T-helper 1 cell treated with Interleukin-12 subunit alpha and Interleukin-12 subunit beta and Interleukin-4 antibody, amounts not matched to agents 30 ng/mL and 1 ng/mL, for 36 hours (primary cell): ENCODE measurements around the gene NRXN2. TPM values are rescaled to one million over a fixed set of nuclear protein-coding genes. Genes with fewer than 3 reads are reported as not detected.
"Not testable (repeated sequence)": the region's sequence is repeated elsewhere in the genome, so short reads cannot be mapped to it uniquely, and the experiment has no call there.

Experiments
- intact Hi-C: fragments of 100-400 bp; cut with micrococcal nuclease; formaldehyde crosslinking; loops from one replicate; pipeline ENCODE4 v1.15.1; 2024
- total RNA-seq: library from RNA; stranded (reverse); gene quantifications from 2 replicates; pipeline ENCODE4 v1.2.3, GENCODE V29; 2022

The NRXN2 gene
- total RNA-seq, 1 donor from 2014 or later: 1.3 TPM

DNA sequence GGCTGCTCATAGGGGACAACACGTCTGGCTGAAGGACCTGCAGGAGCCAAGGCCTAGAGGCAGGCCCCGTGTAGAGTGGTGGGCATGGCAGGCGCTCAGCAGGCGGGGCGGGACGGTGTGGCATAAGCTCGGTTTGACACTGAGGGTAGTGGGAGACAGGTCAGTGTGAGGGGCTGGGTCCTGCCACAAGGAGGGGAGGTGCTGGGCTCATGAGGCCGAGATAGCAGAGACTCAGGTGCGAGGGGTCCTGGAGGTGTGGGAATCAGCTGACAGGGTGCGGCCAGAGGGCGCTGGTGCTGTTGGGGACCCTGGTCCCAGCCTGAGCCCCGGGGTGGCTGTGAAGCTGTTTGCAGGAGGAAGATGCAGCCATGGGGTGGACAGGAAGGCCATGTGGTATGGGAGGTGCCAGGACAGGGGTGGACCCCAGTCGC is 125.3 kb downstream of the NRXN2 start:
- intact Hi-C loops: no loop called here

- intact Hi-C loops: not testable (repeated sequence)
Observed at GRCh38 chr11:64595922-64596321, 127.1 kb downstream of the NRXN2 start.

- intact Hi-C loops: no loop called here
Observed at GRCh38 chr11:64594159-64594939, 128.6 kb downstream of the NRXN2 start.

GRCh38 chr11:64593156-64594105 is 129.6 kb downstream of the NRXN2 start:
- intact Hi-C loops: no loop called here

GRCh38 chr11:64592656-64593055 is 130.3 kb downstream of the NRXN2 start:
- intact Hi-C loops: no loop called here

- intact Hi-C loops: no loop called here
Observed at GRCh38 chr11:64592234-64592615, 130.8 kb downstream of the NRXN2 start.

GRCh38 chr11:64591257-64592233 is 131.5 kb downstream of the NRXN2 start:
- intact Hi-C loops: no loop called here

- intact Hi-C loops: no loop called here
Observed at GRCh38 chr11:64590763-64591221, 132.2 kb downstream of the NRXN2 start, which contains the start of gene SLC22A12. TSS of gene SLC22A12 (plus strand) at chr11:64591220. CDS start at chr11:64591557, 337 bp downstream.

- intact Hi-C loops: no loop called here
Observed at GRCh38 chr11:64588701-64589100, 134.3 kb downstream of the NRXN2 start.

GRCh38 chr11:64586366-64586765 is 136.6 kb downstream of the NRXN2 start:
- intact Hi-C loops: no loop called here

GRCh38 chr11:64585150-64585549 is 137.8 kb downstream of the NRXN2 start:
- intact Hi-C loops: no loop called here

DNA sequence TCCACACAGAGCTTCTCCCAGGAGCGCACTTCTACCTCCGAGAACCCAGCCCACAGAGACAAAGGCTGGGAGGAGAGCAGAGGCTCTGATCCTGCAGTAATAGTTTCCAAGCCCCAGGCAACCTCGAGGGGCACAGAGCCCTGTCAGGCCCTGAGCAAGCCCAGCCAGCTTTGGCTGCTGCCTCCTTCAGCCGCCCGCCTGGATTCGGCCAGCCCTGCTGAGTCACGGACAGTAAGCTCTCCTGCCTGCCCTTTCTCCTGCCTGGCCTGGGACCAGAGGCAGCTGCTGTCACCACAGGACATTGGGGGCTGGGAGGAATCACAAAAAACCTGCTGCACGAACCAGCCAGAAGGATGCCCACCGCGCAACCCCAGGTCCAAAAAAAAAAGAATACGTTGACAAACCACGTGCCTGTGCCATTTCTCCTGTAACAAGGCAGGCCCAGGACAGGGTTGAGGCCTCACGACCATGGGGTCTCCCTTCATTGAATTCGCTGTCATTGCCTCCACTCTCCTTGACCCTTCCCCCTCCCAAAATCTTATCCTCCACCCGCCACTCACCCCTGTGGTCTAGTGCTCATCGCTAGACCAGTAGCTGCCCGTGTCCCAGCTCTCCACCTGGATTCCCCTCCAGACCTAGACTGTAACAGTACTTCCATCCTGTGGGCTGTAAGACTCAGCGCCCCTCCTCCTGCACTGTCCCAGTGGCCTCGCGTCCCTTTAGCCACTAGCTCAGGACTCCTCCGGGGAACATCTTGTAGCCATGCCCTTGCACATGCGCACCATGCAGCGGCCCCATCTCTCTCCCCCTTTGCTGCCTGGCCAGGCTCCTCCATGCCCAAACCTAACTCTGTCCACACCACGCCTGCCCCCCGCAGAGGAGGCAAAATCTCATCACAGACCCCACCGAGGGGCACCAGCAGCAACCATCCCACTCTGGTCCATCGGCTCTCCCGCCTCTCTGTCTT is 139.4 kb downstream of the NRXN2 start:
- intact Hi-C loops: no loop called here

DNA sequence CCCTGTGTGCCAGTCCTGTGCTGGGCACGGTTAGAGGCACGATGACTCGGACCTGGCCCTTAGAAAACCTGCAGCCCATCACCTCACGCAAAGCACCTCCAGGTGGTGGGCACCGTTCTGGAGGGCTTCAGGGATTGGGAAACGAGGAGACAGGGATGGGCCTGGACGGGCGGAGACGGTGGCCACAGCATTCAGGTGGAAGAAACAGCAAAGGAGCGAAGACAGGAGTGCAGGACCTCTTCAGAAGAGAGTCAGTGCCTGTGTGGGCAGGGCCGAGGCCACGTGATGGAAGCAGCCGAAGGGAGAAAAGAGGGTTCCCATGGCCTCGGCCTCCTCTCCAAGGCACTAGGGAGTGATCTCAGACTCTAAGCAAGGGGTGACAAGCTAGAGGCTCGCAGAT is 140.1 kb downstream of the NRXN2 start:
- intact Hi-C loops: no loop called here

DNA sequence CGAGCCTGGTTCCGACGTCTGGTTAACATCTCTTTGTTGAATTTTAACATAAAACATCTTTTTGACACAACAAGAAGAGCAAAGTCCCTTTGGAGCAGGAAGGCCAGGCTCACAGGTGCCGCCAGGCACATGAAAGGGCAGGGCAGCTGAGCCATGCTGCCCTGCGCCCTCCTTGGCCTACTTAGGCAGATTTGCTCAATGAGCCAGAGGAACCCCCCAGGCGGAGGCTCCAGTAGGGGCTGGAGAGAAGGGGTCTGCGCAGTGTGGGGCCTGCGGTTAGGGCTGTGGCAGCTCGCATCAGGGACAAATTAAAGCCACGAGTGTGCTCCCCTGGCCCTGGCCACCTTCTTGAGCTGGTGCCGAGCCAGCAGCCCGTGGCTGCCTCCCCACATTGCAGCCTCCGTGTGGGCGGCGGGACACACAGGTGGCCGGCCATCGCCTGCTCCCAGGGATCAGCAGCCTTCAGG is 141.9 kb downstream of the NRXN2 start:
- intact Hi-C loops: no loop called here

GRCh38 chr11:64580412-64580811 is 142.6 kb downstream of the NRXN2 start:
- intact Hi-C loops: no loop called here

DNA sequence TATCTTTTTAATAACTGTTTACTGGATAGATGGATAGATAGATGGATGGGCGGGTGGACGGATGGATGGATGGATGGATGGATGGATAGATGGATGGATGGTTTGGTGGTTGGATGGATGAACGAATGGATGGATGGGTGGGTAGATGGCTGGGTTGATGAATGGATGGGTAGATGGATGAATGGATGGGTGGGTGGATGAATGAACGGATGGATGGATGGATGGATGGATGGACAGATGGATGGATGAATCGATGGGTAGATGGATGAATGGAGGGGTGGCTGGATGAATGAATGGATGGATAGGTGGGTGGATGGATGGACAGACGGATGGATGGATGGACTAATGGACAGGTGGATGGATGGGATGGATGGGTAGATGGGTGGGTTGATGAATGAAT is 145.8 kb downstream of the NRXN2 start:
- intact Hi-C loops: no loop called here

GRCh38 chr11:64572143-64572542 is 150.9 kb downstream of the NRXN2 start:
- intact Hi-C loops: no loop called here

DNA sequence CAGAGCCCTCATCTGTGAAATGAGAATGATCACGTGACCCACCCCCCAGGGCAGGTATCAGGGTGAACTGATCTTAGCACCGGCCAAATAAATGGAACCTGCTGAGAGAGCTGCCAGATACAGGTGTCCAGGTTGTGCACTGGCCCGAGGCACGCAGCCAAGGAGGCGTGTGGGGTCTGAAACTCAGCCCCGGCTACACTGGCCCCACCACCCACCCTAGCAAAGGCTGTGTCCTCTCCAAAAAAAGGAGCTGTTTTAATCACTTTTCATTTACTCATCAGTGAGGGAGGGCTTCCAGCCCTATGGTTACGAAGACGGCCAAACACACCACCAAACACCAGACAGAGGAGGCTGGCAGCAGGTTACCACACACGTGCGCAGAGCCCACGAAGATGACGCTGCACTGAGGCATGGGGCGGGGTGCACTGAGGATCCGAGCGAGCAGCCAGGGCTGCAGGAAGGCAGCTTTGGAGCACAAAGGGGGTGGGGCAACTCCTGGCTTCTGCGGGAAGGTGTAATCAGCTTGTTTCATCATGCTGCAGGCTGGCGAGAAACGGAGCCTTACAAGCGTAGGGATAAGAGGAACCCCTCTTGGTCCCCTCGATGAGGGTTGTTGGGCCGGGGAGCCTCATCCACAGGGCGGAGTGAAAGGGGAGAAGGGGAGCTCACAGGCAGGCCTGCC is 151.4 kb downstream of the NRXN2 start:
- intact Hi-C loops: no loop called here

DNA sequence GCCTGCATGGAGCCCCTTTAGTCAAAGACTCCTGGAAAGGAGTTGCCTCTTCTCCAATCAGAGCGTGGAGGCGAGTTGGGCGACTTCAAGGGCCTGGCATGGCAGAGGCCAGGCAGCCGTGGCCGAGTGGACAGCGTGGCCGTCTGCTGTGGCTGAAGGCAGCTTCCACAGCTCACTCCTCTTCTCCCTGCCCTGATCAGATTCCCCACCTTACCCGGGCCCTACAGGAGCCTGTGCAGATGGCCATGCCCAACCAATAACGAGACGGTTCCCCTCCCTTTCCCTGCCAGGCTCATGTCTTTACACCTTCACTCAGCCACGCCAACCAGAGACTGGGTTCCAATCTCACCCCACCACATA is 152.0 kb downstream of the NRXN2 start:
- intact Hi-C loops: no loop called here
